Activated gamma-delta T cell treated with anti-CD3 and anti-CD28 coated beads, Interleukin-2, amount 50 U/mL, for 16 hours (primary cell): ENCODE measurements around the gene HIGD2A.

Experiments
- DNase-seq: peaks from one replicate; pipeline ENCODE4 v3.0.0-alpha.2; 2020; ENCODE audit warnings: low read depth

HIGD2A gene

DNA sequence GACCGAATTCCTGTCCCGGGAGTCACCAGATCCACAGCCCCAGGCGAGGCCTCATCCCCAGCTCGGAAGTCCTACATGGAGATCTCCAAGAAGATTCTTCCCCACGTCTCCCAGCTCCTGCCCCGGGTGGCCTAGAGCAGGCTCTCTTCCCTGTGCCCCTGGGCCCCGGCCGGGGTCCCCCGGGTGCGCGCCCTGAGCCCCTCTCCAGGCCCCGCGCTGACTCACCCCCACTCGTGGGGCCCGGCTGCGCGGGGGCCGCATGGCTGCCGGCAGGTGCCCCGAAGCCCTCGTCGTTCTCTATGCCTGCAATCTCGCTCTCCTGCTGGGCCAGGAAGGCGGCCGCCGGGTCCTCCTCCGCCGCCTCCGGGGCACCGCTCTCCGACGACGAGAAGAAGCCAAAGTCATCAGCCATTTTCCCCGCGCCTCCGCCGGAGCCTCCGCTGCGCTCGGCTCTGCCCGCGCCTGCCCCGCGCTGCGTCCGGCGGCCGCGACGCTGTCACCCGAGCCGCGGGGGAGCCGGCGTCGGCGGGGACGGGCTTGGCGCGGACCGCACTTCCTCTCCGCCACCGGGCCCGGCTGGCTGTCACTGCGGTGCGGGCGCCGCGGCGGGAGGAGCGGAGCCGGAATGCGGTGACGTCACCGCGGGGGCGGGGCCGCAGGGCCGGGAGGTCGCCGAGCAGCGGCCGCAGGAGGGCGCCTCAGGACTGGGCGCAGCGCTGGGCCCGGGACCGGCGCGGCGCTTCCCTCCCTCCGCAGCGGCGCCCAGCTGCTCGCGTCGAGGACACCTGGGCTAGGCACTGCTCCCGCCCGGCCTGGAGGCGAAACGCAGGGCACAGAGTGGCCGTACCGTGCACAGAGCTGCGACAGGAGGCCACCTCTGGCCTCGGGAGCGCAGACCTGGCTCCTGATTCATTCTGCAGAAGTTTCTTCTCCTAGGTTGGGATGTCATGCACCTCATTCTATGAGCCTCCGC, 27.7 kb downstream of the HIGD2A start, which contains the start of gene CLTB:
TSS of gene CLTB (minus strand) at position 588 of the 973 bp plus-strand sequence. CDS start at position 412, 176 bp downstream.
- peak; percentile 85 for DNase-seq

- no peak for DNase-seq
Measured at GRCh38 chr5:176416965-176417364, 28.4 kb downstream of the HIGD2A start.

DNA sequence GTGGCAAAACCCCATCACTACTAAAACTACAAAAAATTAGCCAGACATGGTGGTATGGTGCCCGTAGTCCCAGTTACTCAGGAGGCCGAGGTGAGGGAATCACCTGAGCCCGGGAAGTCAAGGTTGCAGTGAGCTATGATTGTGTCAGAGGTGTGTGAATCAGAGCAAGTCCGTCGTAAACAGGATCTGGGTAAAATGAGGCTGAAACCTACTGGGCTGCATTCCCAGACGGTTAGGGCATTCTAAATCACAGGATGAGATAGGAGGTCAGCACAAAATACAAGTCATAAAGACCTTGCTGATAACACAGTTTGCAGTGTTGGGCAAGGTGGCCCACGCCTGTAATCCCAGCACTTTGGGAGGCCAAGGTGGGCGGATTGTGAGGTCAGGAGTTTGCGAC, 29.7 kb downstream of the HIGD2A start:
- no peak for DNase-seq

DNA sequence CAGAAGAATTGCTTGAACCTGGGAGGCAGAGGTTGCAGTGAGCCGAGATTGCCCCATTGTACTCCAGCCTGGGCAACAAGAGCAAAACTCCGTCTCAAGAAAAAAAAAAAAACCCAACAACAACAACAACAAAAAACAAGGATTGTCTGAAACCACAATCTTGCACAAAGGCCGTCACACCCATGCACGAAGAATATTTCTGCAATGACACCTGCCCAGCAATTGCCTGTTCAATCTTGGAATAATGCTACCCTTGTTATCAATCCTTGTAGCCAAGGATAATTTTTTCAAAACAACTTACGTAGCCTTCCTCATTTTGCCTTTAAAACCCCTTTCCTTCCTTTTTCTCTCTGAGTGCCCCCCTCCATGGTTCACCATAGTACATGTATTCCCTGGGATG, 31.5 kb downstream of the HIGD2A start:
- DNase-seq = no peak

DNA sequence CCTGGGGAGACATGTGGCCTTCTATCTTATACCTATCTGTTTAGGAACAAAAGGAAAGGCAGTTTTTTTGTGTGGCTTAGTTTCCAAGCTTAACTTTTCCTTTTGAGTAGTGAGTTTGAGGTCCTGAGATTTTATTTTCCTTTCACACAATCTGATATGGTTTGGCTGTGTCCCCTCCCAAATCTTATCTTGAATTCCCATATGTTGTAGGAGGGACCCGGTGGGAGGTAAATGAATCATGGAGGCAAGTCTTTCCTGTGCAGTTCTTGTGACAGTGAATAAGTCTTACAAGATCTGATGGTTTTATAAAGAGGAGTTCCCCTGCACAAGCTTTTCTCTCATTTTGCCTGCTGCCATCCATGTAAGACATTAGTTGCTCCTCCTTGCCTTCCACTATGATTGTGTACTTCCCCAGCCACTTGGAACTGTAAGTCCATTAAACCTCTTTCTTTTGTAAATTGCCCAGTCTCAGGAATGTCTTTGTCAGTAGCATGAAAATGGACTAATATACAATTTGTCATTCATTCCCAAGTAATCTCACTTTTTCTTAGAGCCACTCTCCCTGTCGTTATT, 32.5 kb downstream of the HIGD2A start:
- DNase-seq = no peak

GRCh38 chr5:176424181-176424580, 35.6 kb downstream of the HIGD2A start:
- DNase-seq = no peak

GRCh38 chr5:176425138-176425537, 36.6 kb downstream of the HIGD2A start:
- no peak for DNase-seq

- DNase-seq = no peak
Measured at GRCh38 chr5:176425791-176426190, 37.2 kb downstream of the HIGD2A start.

- DNase-seq = no peak
Measured at GRCh38 chr5:176426876-176427275, 38.3 kb downstream of the HIGD2A start.

- no peak for DNase-seq
Measured at GRCh38 chr5:176427971-176428370, 39.4 kb downstream of the HIGD2A start.

DNA sequence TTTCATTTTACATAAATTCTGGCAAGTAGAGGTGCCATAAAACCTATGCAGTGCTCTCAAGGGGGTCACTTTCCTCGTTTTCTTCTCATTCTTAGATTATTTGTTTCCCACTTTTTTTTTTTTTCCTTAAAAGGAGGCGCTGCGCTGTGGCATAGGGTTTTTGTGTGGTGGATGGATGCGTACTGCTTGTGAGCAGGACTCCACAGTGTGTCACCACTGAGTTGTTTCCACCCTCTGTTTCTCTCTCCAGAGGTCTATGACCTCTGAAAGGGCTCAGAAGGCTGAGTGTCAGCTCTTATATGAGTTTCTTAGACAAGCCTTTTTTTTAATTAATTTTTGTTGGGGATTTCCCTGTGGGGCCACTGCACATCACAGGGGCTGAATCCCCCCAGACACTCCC, 41.4 kb downstream of the HIGD2A start:
- no peak for DNase-seq

- DNase-seq = no peak
Measured at GRCh38 chr5:176432707-176433106, 44.2 kb downstream of the HIGD2A start.

DNA sequence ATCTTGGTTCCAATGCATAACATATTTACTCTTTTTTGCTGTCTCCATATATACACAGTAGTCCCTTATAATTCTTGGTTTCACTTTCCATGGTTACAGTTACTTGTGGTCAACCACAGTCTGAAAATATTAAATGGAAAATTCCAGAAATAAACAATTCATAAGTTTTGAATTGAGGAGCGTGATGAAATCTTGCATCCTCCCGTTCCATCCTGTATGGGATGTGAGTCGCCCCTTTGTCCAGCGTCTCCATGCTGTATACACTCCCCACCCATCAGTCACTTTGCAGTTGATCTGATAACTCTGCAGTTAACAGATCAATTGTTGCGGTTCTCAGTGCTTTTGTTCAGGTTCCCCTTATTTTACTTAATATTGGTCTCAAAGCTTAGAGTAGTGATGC, 48.1 kb downstream of the HIGD2A start:
- no peak for DNase-seq

DNA sequence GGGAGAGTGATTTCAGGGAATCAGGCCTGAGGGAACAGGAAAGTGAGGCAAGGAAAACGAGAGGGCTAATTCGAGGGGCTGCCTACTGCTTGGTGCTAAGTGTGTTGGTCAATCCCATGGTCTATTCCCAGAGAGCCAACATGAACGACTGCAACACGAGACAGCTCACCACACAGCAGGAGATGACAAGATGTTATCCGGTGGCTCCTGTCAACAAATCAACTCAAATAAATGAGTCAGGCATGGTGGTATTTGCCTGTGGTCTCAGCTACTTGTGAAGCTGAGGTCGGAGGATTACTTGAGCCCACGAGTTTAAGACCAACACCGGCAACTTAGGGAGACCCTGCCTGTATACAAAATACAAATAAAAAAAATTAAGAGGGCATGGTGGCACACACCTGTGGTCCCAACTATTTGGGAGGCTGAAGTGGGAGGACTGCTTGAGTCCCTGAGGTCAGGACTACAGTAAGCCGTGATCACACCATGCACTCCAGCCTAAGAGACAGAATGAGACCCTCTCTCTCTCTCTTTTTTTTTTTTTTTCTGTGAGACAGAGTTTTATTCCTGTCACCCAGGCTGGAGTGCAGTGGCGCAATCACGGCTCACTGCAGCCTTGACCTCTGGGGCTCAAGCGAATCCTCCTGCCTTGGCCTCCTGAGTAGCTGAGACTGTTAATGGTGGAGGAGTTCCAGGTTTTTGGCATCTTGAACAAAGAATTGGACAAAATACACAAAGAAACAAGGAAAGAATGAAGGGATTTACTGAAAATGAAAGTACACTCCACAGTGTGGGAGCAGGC, 50.6 kb downstream of the HIGD2A start:
- no peak for DNase-seq
